Measurements from ENCODE around the gene MRGPRF.

The MRGPRF gene

GRCh38 chr11:69051381-69052342 lies 38.6 kb upstream of the MRGPRF start:
- no peak for DNase-seq (ENCODE audit: low read depth in 2 of 3, low spot score in 2 of 3)

GRCh38 chr11:69050592-69051380 lies 37.7 kb upstream of the MRGPRF start:
- no peak for DNase-seq (ENCODE audit: low read depth in 2 of 3, low spot score in 2 of 3)

- DNase-seq (ENCODE audit: low read depth in 2 of 3, low spot score in 2 of 3): no peak
Observed at GRCh38 chr11:69049490-69049867, 36.4 kb upstream of the MRGPRF start.

GRCh38 chr11:69048694-69049489 lies 35.8 kb upstream of the MRGPRF start, which contains the start of gene TPCN2:
Gene TPCN2 (plus strand): TSS chr11:69048932. CDS start chr11:69048998, 66 bp downstream.
- DNase-seq (ENCODE audit: low read depth in 2 of 3, low spot score in 2 of 3): peak; percentile 63 to 82 (median 77)

- DNase-seq (ENCODE audit: low read depth in 2 of 3, low spot score in 2 of 3): no peak
Observed at GRCh38 chr11:69048031-69048693, 35.1 kb upstream of the MRGPRF start.

- DNase-seq (ENCODE audit: low read depth in 2 of 3, low spot score in 2 of 3): no peak
Observed at GRCh38 chr11:69044111-69045013, 31.3 kb upstream of the MRGPRF start.

GRCh38 chr11:69041516-69041915 lies 28.5 kb upstream of the MRGPRF start:
- no peak for DNase-seq (ENCODE audit: low read depth in 2 of 3, low spot score in 2 of 3)

- DNase-seq (ENCODE audit: low read depth in 2 of 3, low spot score in 2 of 3): no peak
Observed at GRCh38 chr11:69040581-69041260, 27.7 kb upstream of the MRGPRF start.

- DNase-seq (ENCODE audit: low read depth in 2 of 3, low spot score in 2 of 3): no peak
Observed at GRCh38 chr11:69040051-69040450, 27.0 kb upstream of the MRGPRF start.

- no peak for DNase-seq (ENCODE audit: low read depth in 2 of 3, low spot score in 2 of 3)
Observed at GRCh38 chr11:69039501-69039900, 26.5 kb upstream of the MRGPRF start.

- DNase-seq (ENCODE audit: low read depth in 2 of 3, low spot score in 2 of 3): no peak
Observed at GRCh38 chr11:69037544-69037943, 24.5 kb upstream of the MRGPRF start.

- no peak for DNase-seq (ENCODE audit: low read depth in 2 of 3, low spot score in 2 of 3)
Observed at GRCh38 chr11:69037074-69037473, 24.0 kb upstream of the MRGPRF start.

- DNase-seq (ENCODE audit: low read depth in 2 of 3, low spot score in 2 of 3): no peak
Observed at GRCh38 chr11:69035946-69036340, 22.9 kb upstream of the MRGPRF start.

- no peak for DNase-seq (ENCODE audit: low read depth in 2 of 3, low spot score in 2 of 3)
Observed at GRCh38 chr11:69035150-69035945, 22.3 kb upstream of the MRGPRF start.

- no peak for DNase-seq (ENCODE audit: low read depth in 2 of 3, low spot score in 2 of 3)
Observed at GRCh38 chr11:69034123-69034867, 21.2 kb upstream of the MRGPRF start.

- DNase-seq (ENCODE audit: low read depth in 2 of 3, low spot score in 2 of 3): no peak
Observed at GRCh38 chr11:69033431-69033830, 20.4 kb upstream of the MRGPRF start.

GRCh38 chr11:69032833-69033232 lies 19.8 kb upstream of the MRGPRF start:
- DNase-seq (ENCODE audit: low read depth in 2 of 3, low spot score in 2 of 3): no peak

- DNase-seq (ENCODE audit: low read depth in 2 of 3, low spot score in 2 of 3): no peak
Observed at GRCh38 chr11:69030301-69030700, 17.3 kb upstream of the MRGPRF start.

Data from activated CD8-positive, alpha-beta memory T cell treated with anti-CD3 and anti-CD28 coated beads for 48 hours (primary cell).